Heart left ventricle (tissue), 16 donors: Measurements from ENCODE around the gene LTO1. TPM values are rescaled to one million over a fixed set of nuclear protein-coding genes. Genes with fewer than 3 reads are reported as not detected.

ENCODE experiments used
- ATAC-seq, 4 donors: fragments of 200-7000 bp; cut with Tn5 transposase; one replicate each; pipeline ENCODE4 v1.9.1; 2020 to 2022; ENCODE audit warnings: moderate library complexity in 4 of 4, mild to moderate bottlenecking in 3 of 4, moderate number of reproducible peaks in 1 of 4
- DNase-seq, 5 donors: peaks; one replicate each; pipeline ENCODE4 v3.0.0-alpha.2; 2020
- H3K27ac ChIP-seq, 12 donors: fragments of 200-600 bp; sonication (generic) in 4 of 12; one replicate each; pipeline versions ENCODE4 v1.5.0 to v1.8.0; 2016 to 2022; ENCODE audit warnings: mild to moderate bottlenecking in 2 of 12
- H3K27me3 ChIP-seq, 9 donors: fragments of 200-600 bp; sonication (generic) in 2 of 9; one replicate each; pipeline versions ENCODE4 v1.5.1 to v1.8.0; 2016 to 2022; ENCODE audit warnings: mild to moderate bottlenecking in 3 of 9
- H3K36me3 ChIP-seq, 9 donors: fragments of 200-600 bp; sonication (generic) in 2 of 9; one replicate each; pipeline versions ENCODE4 v1.5.0 to v1.8.0; 2018 to 2022; ENCODE audit warnings: mild to moderate bottlenecking in 2 of 9
- H3K4me1 ChIP-seq, 12 donors: fragments of 200-600 bp; sonication (generic) in 4 of 12; one replicate each; pipeline versions ENCODE4 v1.5.0 to v1.8.0; 2016 to 2022; ENCODE audit warnings: mild to moderate bottlenecking in 3 of 12
- H3K4me3 ChIP-seq, 12 donors: fragments of 200-600 bp; sonication (generic) in 4 of 12; one replicate each; pipeline versions ENCODE4 v1.5.0 to v1.8.0; 2017 to 2022; ENCODE audit warnings: mild to moderate bottlenecking in 9 of 12, moderate library complexity in 4 of 12
- H3K9me3 ChIP-seq, 12 donors: fragments of 200-600 bp; sonication (generic) in 4 of 12; one replicate each; pipeline versions ENCODE4 v1.5.0 to v1.8.0; 2016 to 2022; ENCODE audit warnings: mild to moderate bottlenecking in 1 of 12
- CTCF ChIP-seq, 12 donors: fragments of 200-600 bp; sonication (generic) in 4 of 12; IDR thresholded peaks; one replicate each; pipeline versions ENCODE4 v1.5.0 to v1.8.0; 2018 to 2022; ENCODE audit warnings: antibody characterized with exemption in 12 of 12, mild to moderate bottlenecking in 5 of 12
- POLR2A ChIP-seq, 2 donors: fragments of 450-650 bp; IDR thresholded peaks; one replicate each; pipeline ENCODE4 v1.6.1; 2017; ENCODE audit warnings: antibody characterized with exemption in 2 of 2, mild to moderate bottlenecking in 2 of 2, moderate library complexity in 2 of 2
- WGBS, 4 donors: extraction: QIAGEN DNeasy Blood & Tissue Kit in 2 of 4; methylation state at CpG; one replicate each; pipeline versions ENCODE4 v1.1.5 to v1.1.7; 2013 to 2018; 5-methylcytosine and 5-hydroxymethylcytosine counted together
- intact Hi-C, 10 donors: fragments of 100-400 bp; cut with DNase I; formaldehyde crosslinking; loops; one replicate each; pipeline versions ENCODE4 v1.11.1 to v1.14.2; 2022
- polyA plus RNA-seq, 2 donors: library from polyadenylated mRNA; stranded (reverse); fragments of 200-250 nt; gene quantifications; one replicate each; pipeline ENCODE4 v1.2.3, GENCODE V29; 2013
- total RNA-seq, 9 donors: library from RNA; depleted of rRNA in 2 of 9; stranded (reverse); fragments of >200 nt in 2 of 9; fragmentation: NEBNext Ultra II Directional in 3 of 9; extraction: Animal tissue kit (Norgen Biotek cat#: 25700) in 3 of 9; gene quantifications; one replicate each; pipeline versions ENCODE4 v1.1.0 to v1.2.4, GENCODE V29; 2016 to 2023
- donor health status: ischemic (EF 13 %, LVEDD 7.1; RV severe dilation, severe dysfunction).
- donor health status: healthy with polysubstance abuse.
- donor health status: DM: no; HTN: yes; CAD: no.
- donor health status: DM: no; HTN: no; CAD: no.
- donor health status: ischemic (EF 25% LVEDD 6.9; RV normal size, moderate dysfunction).
- donor health status: ischemic (EF 25% LVEDD 5.7; RV mildly dilated, moderate dysfunction).
- donor health status: healthy.
- donor health status: DM: yes; HTN: yes; CAD: no.
- donor health status: ischemic (EF 35%, LVEDD 5.7; RV mildly dilated, moderate dysfunction).
- donor health status: nonischemic (EF 11% LVEDD 7.7; RV severe dilation, severe dysfunction).
- donor health status: DM: yes; HTN: yes; CAD: no.
- donor health status: PGD.
- donor health status: ischemic (EF 29% LVEDD 5.4; RV normal size, mild dysfunction).
- donor health status: nonischemic (EF 23%, LVEDD 6.1; RV moderate dilation, normal function).

Gene LTO1
- total and polyA plus RNA-seq, 11 donors, result 4.1 to 14.4 (median 9.4) TPM

- DNase-seq (peak; percentile 92 to 96 (median 96)), ATAC-seq (peak; percentile 67 to 78 (median 70))
- Histone ChIP-seq H3K4me1 (peaks cover 7 to 69% (median 56%) of the 10 kb centered on the region in 12 donors), H3K36me3 (peaks cover 0 to 8% (median 6%) of the 10 kb centered on the region in 9 donors), H3K27me3 (peaks cover 0 to 63% (median 0%) of the 10 kb centered on the region in 9 donors), H3K4me3 (peak overlapping the region in 11 of 12 donors; percentile 43 to 97 (median 85)), H3K27ac (peak overlapping the region; percentile 7 to 100 (median 78)), H3K9me3 (no peaks in the 10 kb centered on the region)
- WGBS, 4 donors, result 0 to 3% (median 1%) methylated on average over 24 to 64 of the region's 64 CpGs
- intact Hi-C loops, result loop anchor here in 7 of 10 donors (2.0 to 10.0 kb wide), 5 partner anchors 142 to 197 kb away; no protein-coding TSS in a partner anchor
- TF ChIP-seq CTCF (IDR thresholded peaks at IDR 0.05) (peak in 2 of 12 donors; percentile 6 to 13), POLR2A (IDR thresholded peaks at IDR 0.05) (peak in 1 of 2 donors; percentile 71)
These were observed 36.0 kb downstream of the LTO1 start for GRCh38 chr11:69638941-69639681.

GRCh38 chr11:69637941-69638871 lies 36.9 kb downstream of the LTO1 start:
- intact Hi-C loops, result loop anchor here in 7 of 10 donors (2.0 to 10.0 kb wide), 5 partner anchors 141 to 196 kb away; no protein-coding TSS in a partner anchor
- DNase-seq (peak; percentile 53 to 77 (median 71)), ATAC-seq (no peak)
- TF ChIP-seq POLR2A (IDR thresholded peaks at IDR 0.05), result no peak
- no peak for TF ChIP-seq CTCF (IDR thresholded peaks at IDR 0.05)
- H3K27me3 ChIP-seq, result peaks cover 0 to 63% (median 0%) of the 10 kb centered on the region in 9 donors
- 2 to 6% (median 3%) methylated on average over 38 to 78 of the region's 78 CpGs for WGBS, 4 donors
- no peaks in the 10 kb centered on the region for H3K36me3 ChIP-seq
- peaks cover 2 to 62% (median 49%) of the 10 kb centered on the region in 12 donors for H3K4me1 ChIP-seq
- H3K4me3 ChIP-seq, result peak overlapping the region; percentile 12 to 97 (median 85)
- no peaks in the 10 kb centered on the region for H3K9me3 ChIP-seq
- peak overlapping the region; percentile 7 to 100 (median 78) for H3K27ac ChIP-seq

GRCh38 chr11:69637198-69637940 lies 37.8 kb downstream of the LTO1 start:
- TF ChIP-seq POLR2A (IDR thresholded peaks at IDR 0.05) (no peak), CTCF (IDR thresholded peaks at IDR 0.05) (no peak)
- H3K36me3 ChIP-seq, result no peaks in the 10 kb centered on the region
- ATAC-seq (no peak), DNase-seq (no peak)
- peaks cover 0 to 63% (median 0%) of the 10 kb centered on the region in 9 donors for H3K27me3 ChIP-seq
- peak overlapping the region; percentile 6 to 100 (median 72) for H3K27ac ChIP-seq
- peak overlapping the region in 11 of 12 donors; percentile 43 to 97 (median 85) for H3K4me3 ChIP-seq
- intact Hi-C loops, result loop anchor here in 6 of 10 donors (5.0 to 10.0 kb wide), 4 partner anchors 140 to 195 kb away; no protein-coding TSS in a partner anchor
- no peaks in the 10 kb centered on the region for H3K9me3 ChIP-seq
- H3K4me1 ChIP-seq, result peaks cover 2 to 62% (median 49%) of the 10 kb centered on the region in 12 donors
- 21 to 36% (median 25%) methylated on average over 34 to 67 of the region's 67 CpGs for WGBS, 4 donors
